ENCODE measurements around the gene DISP2.

GRCh38 chr15:40399370-40399769 lies 41.4 kb downstream of the DISP2 start:
- no peak for TF ChIP-seq POLR2A (IDR thresholded peaks at IDR 0.05)
- no peak for TF ChIP-seq CTCF (IDR thresholded peaks at IDR 0.05)
